GM18526 (cell line): ENCODE results near the gene INVS.
A peak's percentile ranks its signal among the peaks of the same experiment; 100 is the strongest.

Source experiments
- POLR2A ChIP-seq: IDR thresholded peaks from 3 replicates; pipeline ENCODE4 v1.6.1; 2011; ENCODE audit not compliant: insufficient read length; ENCODE audit errors: extremely low read depth

INVS gene, protein sequence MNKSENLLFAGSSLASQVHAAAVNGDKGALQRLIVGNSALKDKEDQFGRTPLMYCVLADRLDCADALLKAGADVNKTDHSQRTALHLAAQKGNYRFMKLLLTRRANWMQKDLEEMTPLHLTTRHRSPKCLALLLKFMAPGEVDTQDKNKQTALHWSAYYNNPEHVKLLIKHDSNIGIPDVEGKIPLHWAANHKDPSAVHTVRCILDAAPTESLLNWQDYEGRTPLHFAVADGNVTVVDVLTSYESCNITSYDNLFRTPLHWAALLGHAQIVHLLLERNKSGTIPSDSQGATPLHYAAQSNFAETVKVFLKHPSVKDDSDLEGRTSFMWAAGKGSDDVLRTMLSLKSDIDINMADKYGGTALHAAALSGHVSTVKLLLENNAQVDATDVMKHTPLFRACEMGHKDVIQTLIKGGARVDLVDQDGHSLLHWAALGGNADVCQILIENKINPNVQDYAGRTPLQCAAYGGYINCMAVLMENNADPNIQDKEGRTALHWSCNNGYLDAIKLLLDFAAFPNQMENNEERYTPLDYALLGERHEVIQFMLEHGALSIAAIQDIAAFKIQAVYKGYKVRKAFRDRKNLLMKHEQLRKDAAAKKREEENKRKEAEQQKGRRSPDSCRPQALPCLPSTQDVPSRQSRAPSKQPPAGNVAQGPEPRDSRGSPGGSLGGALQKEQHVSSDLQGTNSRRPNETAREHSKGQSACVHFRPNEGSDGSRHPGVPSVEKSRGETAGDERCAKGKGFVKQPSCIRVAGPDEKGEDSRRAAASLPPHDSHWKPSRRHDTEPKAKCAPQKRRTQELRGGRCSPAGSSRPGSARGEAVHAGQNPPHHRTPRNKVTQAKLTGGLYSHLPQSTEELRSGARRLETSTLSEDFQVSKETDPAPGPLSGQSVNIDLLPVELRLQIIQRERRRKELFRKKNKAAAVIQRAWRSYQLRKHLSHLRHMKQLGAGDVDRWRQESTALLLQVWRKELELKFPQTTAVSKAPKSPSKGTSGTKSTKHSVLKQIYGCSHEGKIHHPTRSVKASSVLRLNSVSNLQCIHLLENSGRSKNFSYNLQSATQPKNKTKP

DNA sequence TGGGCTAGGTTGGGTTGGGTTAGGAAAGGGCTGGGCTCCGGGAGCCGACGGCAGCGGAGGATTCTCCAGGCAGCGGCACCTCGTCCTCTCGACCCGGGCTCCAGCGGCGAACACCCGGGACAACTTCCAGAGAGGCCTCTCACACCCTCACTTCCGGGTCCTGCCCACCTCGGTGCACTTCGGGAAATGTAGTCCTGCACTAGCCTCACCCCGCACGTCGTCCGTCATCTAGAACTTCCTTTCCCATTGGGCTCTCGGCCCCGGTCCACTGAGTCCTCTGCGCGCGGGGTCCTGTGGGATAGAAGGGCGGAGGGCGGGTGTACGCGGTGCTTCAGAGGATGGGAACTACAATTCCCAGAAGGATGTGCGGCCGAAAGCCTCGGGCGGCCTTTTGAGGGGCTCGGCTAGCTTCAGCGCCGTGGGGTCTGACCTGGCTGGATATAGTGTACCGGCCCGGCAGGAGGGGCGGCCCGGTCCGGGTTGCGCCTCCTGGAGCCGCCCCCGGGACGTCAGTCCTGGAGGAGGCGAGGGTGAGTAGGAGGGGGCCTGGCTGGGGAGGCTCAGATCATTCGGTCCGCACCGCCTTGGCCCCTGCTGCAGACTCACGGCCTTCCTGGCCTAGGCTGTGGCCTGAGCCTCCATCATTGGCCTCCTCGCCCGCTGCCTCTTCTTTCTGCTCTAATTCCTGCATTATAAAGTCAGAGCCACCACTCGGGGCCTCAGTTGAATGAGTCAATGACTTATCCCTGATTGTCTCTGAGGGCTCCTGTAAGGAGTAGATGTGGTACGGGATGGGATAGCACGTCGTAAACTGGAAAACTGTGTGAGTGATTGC lies at the start of gene INVS, which contains the start of gene ERP44:
Gene INVS, plus strand, starts transcription at position 357 of the 835 bp plus-strand sequence. CDS start 5,279 bp downstream, outside the sequence.
Gene ERP44, minus strand, starts transcription at position 114 of the 835 bp plus-strand sequence. CDS start 160 bp downstream, outside the sequence.
- TF ChIP-seq POLR2A, result peak; percentile 79

DNA sequence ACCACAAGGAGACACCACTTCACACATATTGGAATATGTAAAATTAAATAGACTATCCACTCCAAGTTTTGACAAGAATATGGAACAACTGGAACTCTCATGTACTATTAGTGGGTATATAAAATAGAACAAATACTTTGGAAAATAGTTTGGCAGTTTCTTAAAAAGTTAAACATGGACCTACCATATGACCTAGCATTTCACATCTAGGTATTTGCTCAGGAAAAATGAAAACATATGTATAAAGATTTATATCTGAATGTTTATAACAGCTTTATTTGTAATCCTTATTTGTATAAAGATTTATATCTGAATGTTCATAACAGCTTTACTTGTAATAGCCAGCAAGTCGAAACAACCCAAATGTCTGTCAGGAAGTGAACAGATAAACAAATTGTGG lies 49.5 kb upstream of the INVS start:
- no peak for TF ChIP-seq POLR2A

DNA sequence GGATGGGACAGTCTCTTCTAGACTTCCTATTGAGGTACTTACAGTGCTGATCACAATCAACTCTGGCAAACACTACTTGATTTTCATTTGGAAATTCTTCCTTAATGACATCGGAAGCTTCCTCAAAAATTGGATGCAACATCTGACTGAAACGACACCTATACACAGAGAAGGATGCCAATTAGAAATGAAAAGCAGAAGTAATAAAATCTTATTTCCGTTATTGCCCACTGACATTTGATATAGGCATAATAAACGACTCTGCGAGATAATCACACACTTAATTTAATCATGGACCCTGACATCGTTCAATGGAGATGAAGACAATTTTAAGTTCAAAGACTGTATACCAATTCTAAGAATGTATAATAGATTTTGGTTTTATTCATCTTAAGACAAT lies 46.7 kb upstream of the INVS start:
- no peak for TF ChIP-seq POLR2A

DNA sequence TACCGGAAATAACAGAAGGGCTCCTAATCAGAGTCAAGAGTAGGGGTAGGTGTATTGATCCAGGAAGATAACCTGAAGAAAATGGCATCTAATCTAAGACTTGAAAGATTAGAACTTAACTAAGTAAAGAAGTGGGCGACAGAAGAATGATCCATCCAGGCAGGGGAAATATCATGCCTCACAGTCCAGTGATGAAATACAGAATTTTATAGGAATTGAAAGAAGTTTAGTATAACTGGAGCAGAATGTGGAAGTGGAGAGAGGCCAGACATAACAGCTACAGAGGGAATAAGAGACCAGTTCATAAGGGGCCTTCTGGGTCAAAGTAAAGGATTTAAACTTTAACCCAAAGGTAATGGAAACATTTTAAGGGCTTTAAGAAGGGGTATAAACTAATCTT lies 42.5 kb upstream of the INVS start:
- TF ChIP-seq POLR2A, result no peak

DNA sequence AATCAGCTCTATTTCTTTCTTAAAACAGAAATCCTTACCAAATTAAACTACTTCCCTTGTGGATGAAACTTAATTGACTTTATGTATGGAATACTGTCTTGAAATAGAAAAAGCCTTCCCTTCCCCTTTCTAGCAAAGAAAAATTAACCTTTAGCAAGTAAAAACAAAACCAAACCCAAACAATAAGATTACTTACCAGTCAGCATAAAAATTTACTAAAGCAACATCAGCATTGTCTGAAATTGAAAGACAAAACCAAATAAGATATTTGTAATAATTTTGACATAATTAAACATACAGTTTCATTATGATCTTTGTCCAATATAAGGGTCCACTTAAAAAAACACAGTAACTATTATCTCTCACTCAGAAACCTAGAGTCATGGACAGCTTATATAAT lies 41.4 kb upstream of the INVS start:
- TF ChIP-seq POLR2A, result no peak

DNA sequence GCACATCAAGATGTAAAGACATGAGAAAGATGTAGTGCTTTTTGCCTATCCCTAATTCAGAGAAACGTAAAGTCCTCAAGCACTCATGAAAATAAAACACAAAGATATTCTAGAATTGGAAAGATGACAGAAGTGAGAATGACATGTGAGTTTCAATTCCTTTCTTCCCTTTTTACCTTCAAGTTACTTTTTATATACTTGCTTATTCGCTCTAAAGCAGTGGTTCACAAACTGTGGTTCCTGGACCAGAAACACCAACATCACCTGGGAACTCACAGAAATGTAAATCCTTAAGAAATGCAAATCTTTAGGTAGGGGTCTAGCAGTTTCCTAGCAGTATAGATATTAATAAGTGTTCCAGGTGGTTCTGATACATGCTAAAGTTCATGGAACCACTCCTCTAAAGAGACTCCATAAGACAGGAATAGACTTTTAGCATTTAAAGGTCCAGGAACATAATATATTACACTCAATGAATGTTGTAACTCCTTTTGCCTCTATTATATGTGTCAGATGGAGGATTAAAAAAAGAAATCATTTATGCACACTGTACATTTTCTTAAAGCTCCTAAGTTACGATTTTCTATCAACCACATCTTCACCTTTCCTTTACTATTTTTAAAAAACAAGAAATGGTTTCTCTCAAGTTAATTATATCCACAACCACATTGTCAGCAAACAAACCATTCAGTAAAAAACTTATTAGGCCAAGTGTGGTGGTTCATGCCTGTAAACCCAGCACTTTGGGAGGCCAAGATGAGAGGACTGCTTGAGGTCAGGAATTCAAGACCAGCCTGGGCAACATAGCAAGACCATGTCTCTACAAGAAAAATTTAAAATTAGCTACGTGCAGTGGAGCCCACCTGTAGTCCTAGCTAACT lies 40.1 kb upstream of the INVS start:
- no peak for TF ChIP-seq POLR2A

DNA sequence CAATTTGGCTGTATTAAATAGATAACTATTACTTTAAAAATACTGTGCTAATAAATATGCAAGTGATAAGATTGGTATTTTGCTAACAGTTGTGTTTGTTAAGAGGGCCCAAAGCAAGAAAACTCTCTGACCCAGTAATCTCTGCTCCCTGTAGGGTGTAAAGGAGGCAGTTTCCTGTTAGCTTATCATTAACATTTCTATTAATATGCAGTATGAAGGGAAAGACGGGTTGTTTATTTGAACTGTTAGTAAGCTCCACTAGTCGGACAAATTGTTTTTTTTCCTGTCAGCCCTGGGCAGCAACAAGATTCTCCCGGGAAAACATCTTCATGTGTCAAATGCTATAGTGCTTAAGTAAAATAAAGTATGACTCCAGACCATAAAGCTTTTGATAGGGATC lies 35.9 kb upstream of the INVS start:
- no peak for TF ChIP-seq POLR2A

DNA sequence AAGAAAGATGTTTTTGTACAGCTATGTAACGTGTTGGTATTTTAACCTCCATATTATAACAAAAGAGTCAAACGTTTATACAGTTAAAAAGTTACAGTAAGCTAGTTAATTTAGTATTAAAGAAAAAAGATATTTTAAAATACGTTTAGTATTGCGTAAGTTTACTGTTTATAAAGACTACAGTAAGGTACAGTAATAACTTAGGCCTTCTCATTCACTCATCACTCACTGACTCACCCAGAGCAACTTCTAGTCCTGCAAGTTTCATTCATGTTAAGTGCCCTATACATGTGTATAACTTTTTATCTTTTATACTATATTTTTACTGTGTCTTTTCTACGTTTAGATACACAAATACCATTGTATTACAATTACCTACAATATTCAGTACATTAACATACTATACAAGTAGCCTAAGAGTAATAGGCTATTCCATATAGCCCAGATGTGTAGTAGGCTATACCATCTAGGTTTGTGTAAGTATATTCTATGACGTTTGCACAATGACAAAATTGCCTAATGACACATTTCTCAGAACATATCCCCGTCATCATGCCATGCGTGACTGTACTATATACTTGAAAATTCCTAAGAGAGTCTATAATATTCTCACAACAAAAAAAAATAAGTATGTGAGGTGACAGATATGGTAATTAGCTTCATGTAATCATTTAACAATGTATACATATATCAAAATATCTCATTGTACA lies 34.0 kb upstream of the INVS start:
- TF ChIP-seq POLR2A, result no peak

DNA sequence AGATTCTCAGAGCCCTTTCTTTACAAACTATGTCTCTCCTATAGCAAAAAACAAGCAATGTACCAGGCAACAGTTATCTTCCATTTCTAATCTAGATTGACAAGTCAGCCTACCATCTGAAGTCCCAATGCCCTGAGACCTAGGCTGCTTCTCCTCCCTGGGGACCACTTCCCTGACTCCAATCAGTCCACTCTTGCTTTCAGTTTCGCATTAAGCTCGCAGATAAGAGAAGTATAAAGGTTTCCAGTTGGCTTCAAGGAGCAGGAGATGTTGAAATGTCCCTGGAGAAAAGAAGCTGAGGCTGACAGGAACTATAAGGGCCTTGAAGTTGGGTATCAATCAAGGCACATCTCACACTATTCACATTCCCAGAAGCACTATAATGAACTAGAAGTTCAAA lies 32.5 kb upstream of the INVS start:
- TF ChIP-seq POLR2A, result no peak

DNA sequence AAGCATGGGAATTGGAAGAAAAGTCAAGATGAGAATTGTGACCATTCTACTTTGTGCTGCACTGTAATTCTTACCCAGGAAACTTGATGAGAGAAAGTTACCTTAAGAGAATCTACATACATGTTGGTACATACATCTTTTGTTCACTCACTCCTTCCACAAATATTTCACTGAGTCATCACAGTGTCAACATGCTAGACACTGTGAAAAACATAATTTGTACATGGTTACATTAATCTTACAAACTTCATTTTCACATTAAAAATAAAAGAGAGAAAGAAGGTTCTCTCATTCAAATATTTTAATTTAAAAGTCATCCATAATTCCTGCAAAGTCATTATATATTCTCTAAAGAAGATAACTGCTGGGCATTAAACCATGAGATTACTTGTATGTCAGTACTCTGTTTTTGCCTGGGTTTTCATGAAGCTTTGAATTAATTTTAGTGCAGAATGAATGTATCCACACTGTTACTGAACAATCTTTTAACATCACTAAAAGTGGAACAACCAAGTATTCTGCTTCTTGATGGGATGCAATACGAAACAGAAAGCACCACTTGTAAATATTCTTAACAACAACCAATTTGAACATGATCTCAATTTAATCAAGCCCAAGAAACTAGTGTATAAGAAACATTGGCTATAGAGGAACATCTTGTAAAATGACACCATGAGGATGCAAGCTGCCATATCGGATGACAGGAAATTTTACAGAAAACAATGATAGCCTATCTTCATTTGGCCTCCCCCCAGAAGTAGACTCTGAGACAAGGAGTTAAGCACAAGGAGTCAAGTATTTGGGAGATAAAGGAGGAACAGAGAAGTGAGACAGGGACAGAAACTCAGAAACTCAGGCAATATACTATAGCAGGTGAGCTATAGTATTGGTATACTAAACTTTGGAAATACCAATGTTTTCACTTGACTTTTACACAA lies 28.7 kb upstream of the INVS start:
- no peak for TF ChIP-seq POLR2A

DNA sequence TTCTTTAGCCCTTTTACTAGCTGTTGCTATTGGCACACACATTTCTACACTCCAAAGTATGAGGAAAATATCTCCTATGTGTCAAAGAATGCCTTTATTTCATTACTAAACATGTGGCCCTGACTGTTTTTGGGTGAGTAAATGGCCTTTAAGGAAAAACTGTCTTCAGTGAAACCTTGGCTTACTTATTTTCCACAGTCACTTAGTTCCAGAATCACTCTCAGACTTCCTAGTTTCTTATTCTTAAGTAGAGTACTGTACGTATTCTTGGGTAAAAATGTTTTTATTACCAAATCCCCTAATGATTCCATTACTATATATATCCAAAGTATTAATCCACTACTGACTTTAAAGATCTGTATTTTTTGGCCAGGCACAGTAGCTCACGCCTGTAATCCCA lies 27.8 kb upstream of the INVS start:
- TF ChIP-seq POLR2A, result no peak

DNA sequence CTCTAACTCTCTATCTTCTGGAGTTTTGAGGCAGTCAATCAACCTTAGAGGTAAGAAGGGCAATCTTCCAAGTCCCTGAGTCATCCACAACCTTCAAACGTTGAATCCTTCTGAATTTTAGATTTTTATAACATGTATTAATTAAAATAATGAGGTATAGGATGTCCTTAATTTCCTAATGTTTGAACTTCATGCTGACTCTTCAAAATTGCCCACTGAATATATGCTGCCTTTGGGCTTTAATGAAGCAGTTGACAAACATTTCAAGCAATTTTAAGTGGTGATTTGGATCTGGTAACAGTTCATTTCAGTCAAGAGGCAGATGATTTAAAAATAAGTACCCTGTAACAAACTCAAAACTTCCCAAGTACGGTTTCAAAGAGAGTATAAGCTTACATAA lies 26.2 kb upstream of the INVS start:
- no peak for TF ChIP-seq POLR2A
